Uterus (tissue), 2 donors: ENCODE data around the gene BMP5.

ENCODE experiments used
- POLR2A ChIP-seq, 2 donors: fragments of 450-650 bp; IDR thresholded peaks; one replicate each; pipeline ENCODE4 v1.6.1; 2016; ENCODE audit warnings: antibody characterized with exemption in 2 of 2, mild to moderate bottlenecking in 1 of 2, moderate library complexity in 1 of 2
- TF ChIP-seq, protein P1 (sequence below), 4 experiments: fragments of 200-600 bp in 2 of 4; fragments of 450-650 bp in 2 of 4; sonication (generic) in 2 of 4; IDR thresholded peaks; one replicate each; pipeline ENCODE4 v1.5.1; 2016 to 2019; ENCODE audit warnings: antibody characterized with exemption in 4 of 4, mild to moderate bottlenecking in 2 of 4, moderate library complexity in 1 of 4

DNA sequence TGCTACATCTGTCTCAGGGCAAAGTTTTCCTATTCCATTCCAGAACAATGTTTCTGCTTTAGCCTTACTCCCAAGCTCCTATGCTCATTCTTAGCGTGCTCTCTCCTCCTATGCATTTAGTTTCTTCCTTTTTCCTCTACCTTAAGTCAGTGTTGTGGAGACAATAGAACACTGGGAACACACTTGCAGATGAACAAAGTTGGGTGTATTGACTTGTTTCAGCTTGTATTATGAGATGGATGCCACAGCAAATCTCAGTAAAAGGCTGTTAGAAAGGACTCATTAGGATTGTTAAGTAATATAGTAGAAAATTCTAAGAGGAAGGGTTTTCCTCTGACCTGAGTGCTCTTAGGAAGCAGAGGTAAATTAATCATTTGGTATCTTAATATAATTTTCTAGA, 48.4 kb downstream of the BMP5 start:
- TF ChIP-seq, protein P1, sequence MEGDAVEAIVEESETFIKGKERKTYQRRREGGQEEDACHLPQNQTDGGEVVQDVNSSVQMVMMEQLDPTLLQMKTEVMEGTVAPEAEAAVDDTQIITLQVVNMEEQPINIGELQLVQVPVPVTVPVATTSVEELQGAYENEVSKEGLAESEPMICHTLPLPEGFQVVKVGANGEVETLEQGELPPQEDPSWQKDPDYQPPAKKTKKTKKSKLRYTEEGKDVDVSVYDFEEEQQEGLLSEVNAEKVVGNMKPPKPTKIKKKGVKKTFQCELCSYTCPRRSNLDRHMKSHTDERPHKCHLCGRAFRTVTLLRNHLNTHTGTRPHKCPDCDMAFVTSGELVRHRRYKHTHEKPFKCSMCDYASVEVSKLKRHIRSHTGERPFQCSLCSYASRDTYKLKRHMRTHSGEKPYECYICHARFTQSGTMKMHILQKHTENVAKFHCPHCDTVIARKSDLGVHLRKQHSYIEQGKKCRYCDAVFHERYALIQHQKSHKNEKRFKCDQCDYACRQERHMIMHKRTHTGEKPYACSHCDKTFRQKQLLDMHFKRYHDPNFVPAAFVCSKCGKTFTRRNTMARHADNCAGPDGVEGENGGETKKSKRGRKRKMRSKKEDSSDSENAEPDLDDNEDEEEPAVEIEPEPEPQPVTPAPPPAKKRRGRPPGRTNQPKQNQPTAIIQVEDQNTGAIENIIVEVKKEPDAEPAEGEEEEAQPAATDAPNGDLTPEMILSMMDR (IDR thresholded peaks at IDR 0.05): no peak
- no peak for TF ChIP-seq POLR2A (IDR thresholded peaks at IDR 0.05)
